A549 treated with DMSO at 1 μM for 4 hours (cell line): ENCODE data around the gene FPR3. TPM values are rescaled to one million over a fixed set of nuclear protein-coding genes. Genes with fewer than 3 reads are reported as not detected.

Source experiments
- total RNA-seq: library from RNA; stranded (reverse); fragments of 200-300 nt; extraction: Qiagen RNA extraction; gene quantifications from 5 replicates; pipeline ENCODE4 v1.2.3, GENCODE V29; 2022; ENCODE audit warnings: low read depth

Gene FPR3, protein sequence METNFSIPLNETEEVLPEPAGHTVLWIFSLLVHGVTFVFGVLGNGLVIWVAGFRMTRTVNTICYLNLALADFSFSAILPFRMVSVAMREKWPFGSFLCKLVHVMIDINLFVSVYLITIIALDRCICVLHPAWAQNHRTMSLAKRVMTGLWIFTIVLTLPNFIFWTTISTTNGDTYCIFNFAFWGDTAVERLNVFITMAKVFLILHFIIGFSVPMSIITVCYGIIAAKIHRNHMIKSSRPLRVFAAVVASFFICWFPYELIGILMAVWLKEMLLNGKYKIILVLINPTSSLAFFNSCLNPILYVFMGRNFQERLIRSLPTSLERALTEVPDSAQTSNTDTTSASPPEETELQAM
- not detected in 5 replicates for total RNA-seq

DNA sequence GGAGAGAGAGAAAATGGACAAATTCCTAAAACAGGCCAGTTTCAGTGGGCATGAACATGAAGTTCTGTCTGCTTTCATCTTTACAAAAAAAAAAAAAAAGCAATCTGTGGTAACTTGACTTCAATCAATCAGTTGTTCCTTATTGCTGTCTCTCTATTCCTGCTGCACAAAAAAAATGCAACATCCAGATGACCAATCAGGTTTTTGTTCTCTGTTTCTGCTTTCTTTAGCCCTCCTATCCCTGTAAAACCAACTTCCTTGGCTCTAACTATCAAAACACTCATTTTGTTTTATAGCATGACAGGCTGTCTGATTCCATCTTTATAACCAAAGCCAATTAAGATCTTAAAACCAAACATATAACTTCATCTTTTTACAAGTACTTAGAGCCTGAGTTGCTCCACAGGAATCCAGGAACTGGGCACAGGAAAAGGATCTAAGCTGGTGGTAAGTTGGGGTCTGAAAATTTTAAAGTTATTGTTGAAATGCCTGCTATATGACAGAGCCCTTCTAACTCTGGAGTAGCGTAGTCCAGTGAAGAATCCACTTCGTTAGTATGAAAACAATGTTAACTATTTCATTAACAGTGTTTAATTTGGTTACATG lies at the start of gene FPR3:
Gene FPR3 (plus strand): TSS at position 273 of the 606 bp plus-strand sequence. CDS start 28,592 bp downstream, outside the sequence.

DNA sequence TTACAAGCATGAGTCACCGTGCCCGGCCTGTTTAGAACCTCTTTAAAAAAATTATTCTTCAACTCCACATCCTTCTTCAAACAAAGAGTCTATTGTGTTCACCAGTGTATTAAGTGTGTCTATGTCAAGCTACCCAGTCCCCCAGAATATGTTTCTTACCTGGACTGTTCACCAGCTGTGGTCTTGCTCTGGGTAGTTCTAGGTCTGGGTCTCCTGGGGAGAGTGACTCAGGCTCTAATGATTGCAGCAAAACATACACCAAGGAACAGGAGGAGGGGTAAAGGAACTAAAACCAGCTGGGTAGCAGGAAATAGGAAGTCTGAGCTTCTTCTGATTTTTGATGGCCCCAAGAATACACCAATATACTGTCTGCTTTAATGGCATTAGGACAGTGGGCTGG lies 43.3 kb upstream of the FPR3 start, which contains the start of gene FPR1:
Gene FPR1 (minus strand): TSS at position 224 of the 400 bp plus-strand sequence. CDS start 4,884 bp downstream, outside the sequence.

DNA sequence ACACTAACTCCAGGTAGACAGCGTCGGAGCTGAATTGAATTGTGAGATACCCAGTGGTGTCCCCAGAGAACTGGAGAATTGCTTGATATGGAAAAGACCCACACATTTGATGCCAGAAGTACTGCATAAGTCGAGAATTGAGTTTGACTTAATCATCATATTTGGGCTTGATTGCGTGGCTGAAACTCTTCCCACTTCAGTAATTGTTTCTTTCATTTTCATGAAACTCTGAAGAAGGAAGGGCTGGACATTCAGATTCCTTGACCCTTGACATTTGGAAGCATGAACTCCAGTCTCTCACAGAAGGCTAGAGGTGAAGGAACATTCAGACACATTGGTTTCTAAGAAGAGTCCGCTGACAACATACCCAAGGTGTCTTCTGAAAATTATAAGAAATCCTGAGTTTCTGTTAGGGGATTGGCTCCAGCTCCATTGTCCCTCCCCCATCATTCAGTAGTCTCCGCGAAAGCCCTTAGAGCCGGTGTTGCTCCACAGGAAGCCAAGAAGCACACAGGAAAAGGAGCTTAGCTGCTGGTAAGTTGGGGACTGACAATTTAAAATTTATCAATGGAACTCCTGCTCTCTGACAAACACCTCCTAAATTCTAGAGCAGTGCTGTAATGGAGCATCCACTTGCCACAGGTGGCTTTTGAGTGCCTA lies 34.1 kb upstream of the FPR3 start, which contains the start of gene FPR2:
Gene FPR2 (plus strand): TSS at position 484 of the 660 bp plus-strand sequence. CDS start 7,479 bp downstream, outside the sequence.

Other genes with a start within 250 kb of the FPR3 start
- 3.7 to 5.9 TPM (median 4.2 TPM) in 5 replicates for gene ZNF175, start 223.9 kb upstream of the FPR3 start, total RNA-seq
- not detected in 5 replicates for gene SIGLEC5, start 164.8 kb upstream of the FPR3 start, total RNA-seq
- gene SIGLEC14, start 148.3 kb upstream of the FPR3 start, total RNA-seq = 0.06 to 0.07 TPM in 2 of 5 replicates, not detected in the others
- 13.6 to 14.4 TPM (median 13.8 TPM) in 5 replicates for gene SPACA6, start 101.8 kb upstream of the FPR3 start, total RNA-seq
- not detected in 5 replicates for gene HAS1, start 71.2 kb upstream of the FPR3 start, total RNA-seq
- 0.08 TPM in 1 of 5 replicates, not detected in the others for gene FPR1, start 43.3 kb upstream of the FPR3 start, total RNA-seq
- gene FPR2, start 34.0 kb upstream of the FPR3 start, total RNA-seq = not detected in 5 replicates
- 0.06 to 0.08 TPM (median 0.07 TPM) in 3 of 5 replicates, not detected in the others for gene ZNF577, start 92.8 kb downstream of the FPR3 start, total RNA-seq
- gene ZNF649, start 109.9 kb downstream of the FPR3 start, total RNA-seq = 0.20 to 0.57 TPM (median 0.28 TPM) in 5 replicates
- 0.89 to 1.6 TPM (median 1.0 TPM) in 5 replicates for gene ZNF613, start 132.3 kb downstream of the FPR3 start, total RNA-seq
- gene ZNF350, start 191.7 kb downstream of the FPR3 start, total RNA-seq = 3.2 to 5.2 TPM (median 4.6 TPM) in 5 replicates
- 3.1 to 5.5 TPM (median 4.6 TPM) in 5 replicates for gene ZNF615, start 213.1 kb downstream of the FPR3 start, total RNA-seq
- 2.8 to 4.6 TPM (median 3.7 TPM) in 5 replicates for gene ZNF614, start 233.2 kb downstream of the FPR3 start, total RNA-seq